ENCODE measurements around the gene ACTG1. TPM values are rescaled to one million over a fixed set of nuclear protein-coding genes. Genes with fewer than 3 reads are reported as not detected.

ACTG1 gene
- total RNA-seq, 1 donor = 10,242 TPM

DNA sequence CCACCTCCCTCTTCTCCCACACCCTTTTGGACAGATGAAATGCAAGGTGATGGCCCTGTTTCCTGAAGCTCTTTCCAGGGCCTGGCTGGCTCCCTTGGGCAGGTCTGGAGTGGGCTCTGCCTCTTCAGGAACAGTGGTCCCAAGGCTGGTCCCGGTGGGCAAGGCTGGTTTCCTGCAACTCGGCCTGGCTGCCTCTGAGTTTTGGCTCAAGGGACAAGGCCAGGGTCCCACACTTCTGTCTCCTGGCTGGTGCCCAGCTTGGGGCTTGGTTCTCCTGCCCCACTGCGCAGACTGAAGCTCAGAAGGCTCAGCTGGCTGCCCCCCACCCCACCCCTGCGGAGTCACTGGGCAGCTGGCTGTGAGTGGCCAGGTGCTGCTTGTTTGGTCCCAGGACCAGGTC, 3.8 kb upstream of the ACTG1 start:
- TF ChIP-seq, protein P1, sequence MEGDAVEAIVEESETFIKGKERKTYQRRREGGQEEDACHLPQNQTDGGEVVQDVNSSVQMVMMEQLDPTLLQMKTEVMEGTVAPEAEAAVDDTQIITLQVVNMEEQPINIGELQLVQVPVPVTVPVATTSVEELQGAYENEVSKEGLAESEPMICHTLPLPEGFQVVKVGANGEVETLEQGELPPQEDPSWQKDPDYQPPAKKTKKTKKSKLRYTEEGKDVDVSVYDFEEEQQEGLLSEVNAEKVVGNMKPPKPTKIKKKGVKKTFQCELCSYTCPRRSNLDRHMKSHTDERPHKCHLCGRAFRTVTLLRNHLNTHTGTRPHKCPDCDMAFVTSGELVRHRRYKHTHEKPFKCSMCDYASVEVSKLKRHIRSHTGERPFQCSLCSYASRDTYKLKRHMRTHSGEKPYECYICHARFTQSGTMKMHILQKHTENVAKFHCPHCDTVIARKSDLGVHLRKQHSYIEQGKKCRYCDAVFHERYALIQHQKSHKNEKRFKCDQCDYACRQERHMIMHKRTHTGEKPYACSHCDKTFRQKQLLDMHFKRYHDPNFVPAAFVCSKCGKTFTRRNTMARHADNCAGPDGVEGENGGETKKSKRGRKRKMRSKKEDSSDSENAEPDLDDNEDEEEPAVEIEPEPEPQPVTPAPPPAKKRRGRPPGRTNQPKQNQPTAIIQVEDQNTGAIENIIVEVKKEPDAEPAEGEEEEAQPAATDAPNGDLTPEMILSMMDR (IDR thresholded peaks at IDR 0.05; ENCODE audit: insufficient read depth, low read depth, low read length) = no peak
- peak overlapping the region; percentile 73 for H3K4me3 ChIP-seq (ENCODE audit: low read depth, low read length)
- no peak for DNase-seq (ENCODE audit: low read depth)

DNA sequence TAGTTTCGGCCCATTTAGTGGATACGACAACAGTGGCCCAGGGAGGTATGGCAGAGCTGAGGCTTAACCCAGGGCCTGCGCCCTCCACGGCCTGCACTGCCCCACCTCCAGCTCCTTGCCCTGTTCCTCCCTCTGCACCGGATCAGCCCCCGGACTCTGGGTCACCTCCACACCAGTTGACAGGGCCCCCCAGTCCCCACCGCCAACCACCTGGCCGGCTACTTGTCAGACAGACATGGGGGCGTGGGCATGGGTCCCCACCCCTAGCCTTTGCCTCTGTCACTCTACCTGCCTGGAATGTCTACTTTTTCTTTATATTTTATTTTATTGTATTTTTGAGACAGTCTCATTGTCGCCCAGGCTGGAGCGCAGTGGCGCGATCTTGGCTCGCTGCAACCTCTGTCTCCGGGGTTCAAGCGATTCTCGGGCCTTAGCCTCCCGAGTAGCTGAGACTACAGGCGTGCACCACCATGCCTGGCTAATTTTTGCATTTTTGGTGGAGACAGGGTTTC, 3.0 kb upstream of the ACTG1 start:
- peak overlapping the region; percentile 73 for H3K4me3 ChIP-seq (ENCODE audit: low read depth, low read length)
- TF ChIP-seq, protein P1 (IDR thresholded peaks at IDR 0.05; ENCODE audit: insufficient read depth, low read depth, low read length) = no peak
- no peak for DNase-seq (ENCODE audit: low read depth)

DNA sequence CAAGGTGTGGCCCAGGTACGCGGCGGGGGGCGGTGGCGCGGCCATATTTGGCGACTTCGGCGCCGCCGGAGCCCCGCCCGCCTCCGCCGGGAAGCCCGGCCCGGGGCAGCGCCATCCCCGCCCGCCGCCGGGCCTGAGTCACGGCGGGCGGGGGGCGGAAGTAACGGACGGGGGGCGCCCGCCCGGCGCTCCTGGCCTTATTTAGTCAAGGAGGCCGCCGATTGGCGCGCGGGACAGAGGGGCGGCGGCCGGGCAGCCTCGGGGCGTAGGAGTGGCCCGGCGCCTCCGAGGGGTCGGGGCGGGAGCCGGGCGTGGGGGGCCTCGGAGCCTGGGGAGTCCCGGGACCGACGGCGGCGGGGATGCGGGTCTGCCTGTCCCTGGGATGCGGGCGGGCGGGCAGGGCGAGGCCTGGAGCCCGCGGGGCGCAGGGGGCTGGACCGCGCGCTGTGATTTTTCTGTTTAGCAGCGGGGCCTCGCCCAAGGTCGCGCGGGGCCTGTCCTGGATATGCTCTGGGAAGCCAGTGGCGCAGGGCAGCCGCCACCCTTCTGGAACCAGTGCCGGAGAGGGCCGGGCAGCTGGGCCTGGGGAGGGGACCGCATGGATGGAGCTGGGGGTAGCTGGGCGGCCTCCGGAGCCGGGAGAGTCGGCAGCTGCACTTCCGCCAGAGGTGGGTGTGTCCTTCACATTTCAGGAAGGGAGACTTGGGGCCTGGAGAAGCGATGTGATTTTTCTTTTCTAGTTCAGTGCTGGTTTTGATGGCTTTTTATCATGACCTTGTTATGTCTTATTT, 2.3 kb upstream of the ACTG1 start:
- peak; percentile 80 for DNase-seq (ENCODE audit: low read depth)
- TF ChIP-seq, protein P1 (IDR thresholded peaks at IDR 0.05; ENCODE audit: insufficient read depth, low read depth, low read length) = no peak
- H3K4me3 ChIP-seq (ENCODE audit: low read depth, low read length) = peak overlapping the region; percentile 73

DNA sequence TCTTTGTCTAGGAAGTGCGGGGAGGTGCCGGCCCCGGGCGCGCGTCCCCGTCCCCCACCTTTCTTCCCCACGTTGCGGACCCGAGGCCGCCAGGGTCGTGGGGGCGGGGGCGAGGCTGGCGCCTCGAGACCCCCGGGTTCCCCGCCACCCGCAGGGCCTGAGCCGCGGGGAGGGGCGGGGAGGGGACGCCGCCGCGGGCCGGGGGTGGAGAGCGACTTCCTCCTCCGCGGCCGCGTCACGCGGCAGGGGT, 1.8 kb upstream of the ACTG1 start:
- TF ChIP-seq, protein P1 (IDR thresholded peaks at IDR 0.05; ENCODE audit: insufficient read depth, low read depth, low read length) = no peak
- no peak for DNase-seq (ENCODE audit: low read depth)
- H3K4me3 ChIP-seq (ENCODE audit: low read depth, low read length) = peak overlapping the region; percentile 73

- TF ChIP-seq, protein P1 (IDR thresholded peaks at IDR 0.05; ENCODE audit: insufficient read depth, low read depth, low read length) = no peak
- peak overlapping the region; percentile 73 for H3K4me3 ChIP-seq (ENCODE audit: low read depth, low read length)
- DNase-seq (ENCODE audit: low read depth) = peak; percentile 80
Measured at GRCh38 chr17:81513753-81514488, 1.3 kb upstream of the ACTG1 start.

DNA sequence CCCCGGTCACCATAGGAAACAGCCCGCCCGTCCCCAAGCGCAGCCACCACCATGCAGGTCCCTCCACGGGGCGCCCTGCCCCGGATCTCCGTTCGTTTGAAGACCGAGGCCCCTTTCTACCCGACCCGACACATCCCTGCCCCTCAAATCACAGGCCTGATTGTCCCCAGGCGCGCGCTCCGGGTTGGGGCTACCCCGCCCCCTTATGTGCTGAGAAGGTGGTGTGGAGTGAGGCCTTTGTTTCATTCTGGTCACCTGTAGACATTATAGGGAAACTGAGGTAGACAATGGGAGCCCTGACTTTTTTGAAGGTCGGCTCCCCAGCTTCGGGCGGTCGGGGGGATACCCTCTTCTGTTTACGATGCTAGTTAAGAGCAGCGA, 763 bp upstream of the ACTG1 start:
- DNase-seq (ENCODE audit: low read depth) = no peak
- peak overlapping the region; percentile 73 for H3K4me3 ChIP-seq (ENCODE audit: low read depth, low read length)
- TF ChIP-seq, protein P1 (IDR thresholded peaks at IDR 0.05; ENCODE audit: insufficient read depth, low read depth, low read length) = no peak
